Loucy (cell line): Measurements from ENCODE around the gene CFAP97.

Experiments used
- H2AFZ ChIP-seq: fragments of 200-600 bp; sonication (generic); 2 replicates; pipeline ENCODE4 v1.6.0; 2016; ENCODE audit warnings: antibody characterized with exemption, mild to moderate bottlenecking, low read length, moderate library complexity
- H3F3A ChIP-seq: fragments of 200-600 bp; 2 replicates; pipeline ENCODE4 v1.6.0; 2016; ENCODE audit warnings: antibody characterized with exemption, low read depth, mild to moderate bottlenecking
- H3K27me3 ChIP-seq: fragments of 200-600 bp; sonication (generic); 2 replicates; pipeline ENCODE4 v1.6.1; 2014; ENCODE audit warnings: low read length, mild to moderate bottlenecking; ENCODE audit not compliant: insufficient read depth, poor library complexity, severe bottlenecking
- H3K36me3 ChIP-seq: fragments of 200-600 bp; sonication (generic); 2 replicates; pipeline ENCODE4 v1.6.1; 2016; ENCODE audit warnings: low read length; ENCODE audit not compliant: insufficient read depth
- H3K4me1 ChIP-seq: fragments of 200-600 bp; sonication (generic); 2 replicates; pipeline ENCODE4 v1.5.1; 2014; ENCODE audit warnings: low read length, mild to moderate bottlenecking; ENCODE audit not compliant: insufficient read depth, poor library complexity, severe bottlenecking
- H3K4me2 ChIP-seq: fragments of 200-600 bp; sonication (generic); 2 replicates; pipeline ENCODE4 v1.6.0; 2014; ENCODE audit warnings: antibody characterized with exemption, low read length, low read depth, mild to moderate bottlenecking; ENCODE audit not compliant: poor library complexity, severe bottlenecking
- H3K4me3 ChIP-seq: fragments of 200-600 bp; sonication (generic); 2 replicates; pipeline ENCODE4 v1.5.1; 2014; ENCODE audit warnings: low read length, mild to moderate bottlenecking, mixed read lengths; ENCODE audit not compliant: poor library complexity, severe bottlenecking
- H3K79me2 ChIP-seq: fragments of 200-600 bp; sonication (generic); 2 replicates; pipeline ENCODE4 v1.6.1; 2014; ENCODE audit warnings: low read length; ENCODE audit not compliant: insufficient read depth
- H3K9ac ChIP-seq: fragments of 200-600 bp; sonication (generic); 2 replicates; pipeline ENCODE4 v1.6.0; 2014; ENCODE audit warnings: mild to moderate bottlenecking, low read depth, low read length, moderate library complexity; ENCODE audit not compliant: poor library complexity, severe bottlenecking
- H3K9me2 ChIP-seq: fragments of 200-600 bp; sonication (generic); replicated peaks from 2 replicates; pipeline ENCODE4 v1.6.1; 2016; ENCODE audit warnings: low read depth, low read length, mixed read lengths
- H3K9me3 ChIP-seq: fragments of 200-600 bp; sonication (generic); 2 replicates; pipeline ENCODE4 v1.6.1; 2014; ENCODE audit warnings: mild to moderate bottlenecking, antibody characterized with exemption, low read length, low read depth; ENCODE audit not compliant: insufficient read depth
- H4K20me1 ChIP-seq: fragments of 200-600 bp; sonication (generic); 2 replicates; pipeline ENCODE4 v1.6.0; 2014; ENCODE audit warnings: antibody characterized with exemption, low read length, mild to moderate bottlenecking; ENCODE audit not compliant: insufficient read depth, poor library complexity, severe bottlenecking
- CTCF ChIP-seq: fragments of 200-600 bp; sonication (generic); conservative IDR thresholded peaks from 2 replicates; pipeline ENCODE4 v1.5.1; 2014; ENCODE audit warnings: mild to moderate bottlenecking, antibody characterized with exemption, low read length
- EZH2phosphoT487 ChIP-seq: fragments of 200-600 bp; IDR thresholded peaks from 2 replicates; pipeline ENCODE4 v1.6.1; 2018; ENCODE audit warnings: antibody characterized with exemption, mild to moderate bottlenecking, moderate library complexity, borderline replicate concordance

The CFAP97 gene

GRCh38 chr4:185183622-185184281 is 20.0 kb downstream of the CFAP97 start:
- Histone ChIP-seq H3F3A (no peaks in the 10 kb centered on the region), H3K4me2 (no peak overlapping the region)

GRCh38 chr4:185182239-185182638 is 21.6 kb downstream of the CFAP97 start:
- TF ChIP-seq EZH2phosphoT487 (no peak), CTCF (no peak)
- no peaks in the 10 kb centered on the region for H4K20me1 ChIP-seq
- H3K27me3 ChIP-seq, result no peaks in the 10 kb centered on the region
- no peak overlapping the region for H3K4me2 ChIP-seq
- H3K9me2 ChIP-seq, result no peaks in the 10 kb centered on the region
- H3K9me3 ChIP-seq, result no peaks in the 10 kb centered on the region
- H3K9ac ChIP-seq, result no peak overlapping the region
- H3K4me3 ChIP-seq, result no peak overlapping the region
- H3K36me3 ChIP-seq, result no peaks in the 10 kb centered on the region
- no peaks in the 10 kb centered on the region for H3F3A ChIP-seq
- peaks cover 5% of the 10 kb centered on the region for H3K4me1 ChIP-seq
- H2AFZ ChIP-seq, result no peak overlapping the region
- H3K79me2 ChIP-seq, result peaks cover 3% of the 10 kb centered on the region; the same call in 1 of the 2 replicates

More at GRCh38 chr4:185183622-185184281, 20.0 kb downstream of the CFAP97 start:
- Histone ChIP-seq H4K20me1 (no peaks in the 10 kb centered on the region), H3K79me2 (peaks cover 3% of the 10 kb centered on the region; the same call in 1 of the 2 replicates), H3K4me3 (no peak overlapping the region), H3K27me3 (no peaks in the 10 kb centered on the region), H3K9me3 (no peaks in the 10 kb centered on the region), H3K9ac (no peak overlapping the region), H3K36me3 (no peaks in the 10 kb centered on the region), H3K9me2 (no peaks in the 10 kb centered on the region), H3K4me1 (peaks cover 5% of the 10 kb centered on the region), H2AFZ (no peak overlapping the region)
- TF ChIP-seq CTCF, result peak; percentile 90
- TF ChIP-seq EZH2phosphoT487, result no peak

GRCh38 chr4:185179488-185179887 is 24.3 kb downstream of the CFAP97 start:
- Histone ChIP-seq H3K4me3 (no peak overlapping the region), H3K9me2 (no peaks in the 10 kb centered on the region), H3K9me3 (no peaks in the 10 kb centered on the region), H3K4me1 (peaks cover 5% of the 10 kb centered on the region), H3K9ac (no peak overlapping the region), H2AFZ (no peak overlapping the region), H3K27me3 (no peaks in the 10 kb centered on the region), H3F3A (no peaks in the 10 kb centered on the region), H3K79me2 (no peaks in the 10 kb centered on the region; the same call in 1 of the 2 replicates), H4K20me1 (no peaks in the 10 kb centered on the region), H3K36me3 (peaks cover 9% of the 10 kb centered on the region; the same call in 1 of the 2 replicates), H3K4me2 (no peak overlapping the region)
- no peak for TF ChIP-seq CTCF
- TF ChIP-seq EZH2phosphoT487, result no peak
